Omental fat pad (tissue), 4 donors: ENCODE results near the gene NPS. TPM values are rescaled to one million over a fixed set of nuclear protein-coding genes. Genes with fewer than 3 reads are reported as not detected.

Source experiments
- ATAC-seq: fragments of 150-250 bp; one replicate; pipeline ENCODE4 v1.9.1; 2016; ENCODE audit warnings: mild to moderate bottlenecking, moderate library complexity; ENCODE audit not compliant: low FRiP score
- DNase-seq: peaks from one replicate; pipeline ENCODE4 v3.0.0-alpha.2; 2019; ENCODE audit warnings: low spot score
- total RNA-seq, 4 donors: library from RNA; depleted of rRNA; stranded (reverse); fragments of >200 nt; gene quantifications; one replicate each; pipeline ENCODE4 v1.1.0, GENCODE V29; 2016
- TF ChIP-seq, protein P1 (sequence below), 3 donors: fragments of 450-650 bp; IDR thresholded peaks; one replicate each; pipeline ENCODE4 v1.5.1; 2016 to 2017; ENCODE audit warnings: antibody characterized with exemption in 3 of 3, mild to moderate bottlenecking in 3 of 3, moderate library complexity in 2 of 3

NPS gene
- total RNA-seq, 4 donors from 2014 or later: not detected

GRCh38 chr10:127578259-127578960, 29.3 kb downstream of the NPS start:
- no peak for ATAC-seq
- DNase-seq: no peak
- TF ChIP-seq, protein P1, sequence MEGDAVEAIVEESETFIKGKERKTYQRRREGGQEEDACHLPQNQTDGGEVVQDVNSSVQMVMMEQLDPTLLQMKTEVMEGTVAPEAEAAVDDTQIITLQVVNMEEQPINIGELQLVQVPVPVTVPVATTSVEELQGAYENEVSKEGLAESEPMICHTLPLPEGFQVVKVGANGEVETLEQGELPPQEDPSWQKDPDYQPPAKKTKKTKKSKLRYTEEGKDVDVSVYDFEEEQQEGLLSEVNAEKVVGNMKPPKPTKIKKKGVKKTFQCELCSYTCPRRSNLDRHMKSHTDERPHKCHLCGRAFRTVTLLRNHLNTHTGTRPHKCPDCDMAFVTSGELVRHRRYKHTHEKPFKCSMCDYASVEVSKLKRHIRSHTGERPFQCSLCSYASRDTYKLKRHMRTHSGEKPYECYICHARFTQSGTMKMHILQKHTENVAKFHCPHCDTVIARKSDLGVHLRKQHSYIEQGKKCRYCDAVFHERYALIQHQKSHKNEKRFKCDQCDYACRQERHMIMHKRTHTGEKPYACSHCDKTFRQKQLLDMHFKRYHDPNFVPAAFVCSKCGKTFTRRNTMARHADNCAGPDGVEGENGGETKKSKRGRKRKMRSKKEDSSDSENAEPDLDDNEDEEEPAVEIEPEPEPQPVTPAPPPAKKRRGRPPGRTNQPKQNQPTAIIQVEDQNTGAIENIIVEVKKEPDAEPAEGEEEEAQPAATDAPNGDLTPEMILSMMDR (IDR thresholded peaks at IDR 0.05): no peak

DNA sequence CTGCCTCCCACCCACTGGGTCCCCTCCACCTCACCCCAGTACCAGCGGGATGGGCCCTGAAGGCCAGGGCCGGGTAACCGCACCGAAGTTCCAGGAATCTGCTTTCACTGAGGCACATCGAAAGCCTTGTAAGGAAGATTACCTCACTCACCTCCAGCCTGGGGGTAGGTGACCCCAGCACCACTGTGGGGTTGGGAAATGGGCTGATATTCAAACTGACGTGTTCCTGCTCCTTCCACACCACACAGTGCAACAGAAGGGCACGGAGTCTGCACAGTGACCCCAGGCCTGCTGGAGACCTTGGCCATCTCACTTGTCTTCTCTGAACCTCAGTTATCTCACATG, 29.8 kb downstream of the NPS start:
- DNase-seq: no peak
- ATAC-seq: no peak

GRCh38 chr10:127579640-127580039, 30.5 kb downstream of the NPS start:
- TF ChIP-seq, protein P1 (IDR thresholded peaks at IDR 0.05): no peak
- no peak for ATAC-seq
- DNase-seq: no peak

More for the DNA sequence above, 29.8 kb downstream of the NPS start:
- TF ChIP-seq, protein P1 (IDR thresholded peaks at IDR 0.05): no peak

- no peak for DNase-seq
- TF ChIP-seq, protein P1 (IDR thresholded peaks at IDR 0.05): no peak
- no peak for ATAC-seq
Observed at GRCh38 chr10:127580822-127581221, 31.7 kb downstream of the NPS start.

- TF ChIP-seq, protein P1 (IDR thresholded peaks at IDR 0.05): no peak
- ATAC-seq: no peak
- DNase-seq: no peak
Observed at GRCh38 chr10:127585519-127586023, 36.5 kb downstream of the NPS start.

- ATAC-seq (no peak), DNase-seq (no peak)
- TF ChIP-seq, protein P1 (IDR thresholded peaks at IDR 0.05): no peak
Observed at GRCh38 chr10:127587668-127588365, 38.7 kb downstream of the NPS start.
